MCF 10A (cell line): Measurements from ENCODE around the gene ZNF236. TPM values are rescaled to one million over a fixed set of nuclear protein-coding genes. Genes with fewer than 3 reads are reported as not detected.
"Not testable (repeated sequence)": the region's sequence is repeated elsewhere in the genome, so short reads cannot be mapped to it uniquely, and the experiment has no call there.

ENCODE experiments used
- Bru-seq: library from RNA; stranded (reverse); fragments of 400-500 nt; gene quantifications from one replicate; lab custom pipeline; 2021; lab: Mats Ljungman, UMichigan
- BruChase-seq, 2 experiments: library from RNA; stranded (reverse); fragments of 400-500 nt; gene quantifications; one replicate each; lab custom pipeline; 2021; lab: Mats Ljungman, UMichigan
- BruUV-seq: library from RNA; stranded (reverse); fragments of 400-500 nt; replicated peaks from 2 replicates; lab custom pipeline; 2021; lab: Mats Ljungman, UMichigan
- CTCF ChIA-PET: fragments of 300-600 bp; sonication (Branson Sonifier 250); formaldehyde crosslinking; extraction: SDS; loops from one replicate; lab custom pipeline; 2021; ENCODE audit warnings: antibody characterized with exemption, inconsistent platforms; lab: Yijun Ruan, JAX
- POLR2A ChIA-PET: fragments of 300-600, 350-650 bp; sonication (Branson Sonifier 250); formaldehyde crosslinking; extraction: SDS; loops from one replicate; lab custom pipeline; 2020; ENCODE audit warnings: antibody characterized with exemption, inconsistent platforms; lab: Yijun Ruan, JAX
- DNase-seq: peaks from one replicate; pipeline ENCODE4 v3.0.0-alpha.2; 2018; ENCODE audit not compliant: unreplicated experiment
- H3K27ac Mint-ChIP-seq: one replicate; pipeline ENCODE4 v1.8.0; 2022; ENCODE audit warnings: mild to moderate bottlenecking, low read depth, mixed read lengths; ENCODE audit not compliant: unreplicated experiment
- H3K27me3 Mint-ChIP-seq: one replicate; pipeline ENCODE4 v1.8.0; 2022; ENCODE audit warnings: mixed read lengths; ENCODE audit not compliant: insufficient read depth, unreplicated experiment
- H3K36me3 Mint-ChIP-seq: one replicate; pipeline ENCODE4 v1.8.0; 2022; ENCODE audit warnings: mild to moderate bottlenecking, moderate library complexity, mixed read lengths; ENCODE audit not compliant: insufficient read depth, unreplicated experiment
- H3K4me1 Mint-ChIP-seq: one replicate; pipeline ENCODE4 v1.8.0; 2022; ENCODE audit warnings: mixed read lengths; ENCODE audit not compliant: insufficient read depth, unreplicated experiment
- H3K4me3 Mint-ChIP-seq: one replicate; pipeline ENCODE4 v1.8.0; 2022; ENCODE audit warnings: mild to moderate bottlenecking, moderate library complexity, mixed read lengths; ENCODE audit not compliant: unreplicated experiment
- H3K9me3 Mint-ChIP-seq: one replicate; pipeline ENCODE4 v1.8.0; 2022; ENCODE audit warnings: mixed read lengths; ENCODE audit not compliant: unreplicated experiment
- CTCF ChIP-seq: fragments of 200-600 bp; IDR thresholded peaks from one replicate; pipeline ENCODE4 v1.8.0; 2022; ENCODE audit warnings: antibody characterized with exemption, mild to moderate bottlenecking; ENCODE audit not compliant: unreplicated experiment
- intact Hi-C: fragments of 100-400 bp; cut with micrococcal nuclease; formaldehyde crosslinking; loops from 2 replicates; pipeline ENCODE4 v1.14.1; 2022
- long read RNA-seq: library from polyadenylated mRNA; stranded (forward); transcript quantifications from one replicate; pipeline ENCODE4 v2.0.0, GENCODE V29; 2022
- total RNA-seq: library from RNA; stranded (reverse); gene quantifications from 2 replicates; pipeline ENCODE4 v1.2.3, GENCODE V29; 2022

Gene ZNF236
- total RNA-seq: 15.3 and 16.1 TPM in 2 replicates
- percentile 69 among the genes with signal in this experiment for Bru-seq, nascent RNA
- BruChase-seq, experiment 1, labeled RNA remaining after a 6-hour chase: percentile 67 among the genes with signal in this experiment
- BruChase-seq, experiment 2, labeled RNA remaining after a 2-hour chase: percentile 65 among the genes with signal in this experiment
- long read RNA-seq, full-length matches to known transcripts: 1 of 4 reads
- long read RNA-seq, partial matches to known transcripts: 0 of 4 reads
- long read RNA-seq, other reads (novel, unspliced or antisense): 3 of 4 reads

GRCh38 chr18:76822506-76823160, at the start of gene ZNF236:
ZNF236 (plus strand) TSS chr18:76822557; CDS start chr18:76822608, 51 bp downstream.
- H3K9me3 Mint-ChIP-seq: no peaks in the 10 kb centered on the region
- no TSS peak for BruUV-seq
- peak within 1 kb of the TSS; percentile 57 for H3K27ac Mint-ChIP-seq
- POLR2A ChIA-PET: interaction anchor here (0.7 to 5.9 kb wide), 8 partner anchors 10 to 307 kb away, joined by 3 to 65 read pairs (median 4); no protein-coding TSS in a partner anchor
- CTCF ChIA-PET: interaction anchor here (0.6 kb wide), 1 partner anchor 21 kb away, joined by 3 read pairs; no protein-coding TSS in a partner anchor
- intact Hi-C loops: no loop called here
- no peaks in the 10 kb centered on the region for H3K27me3 Mint-ChIP-seq
- H3K36me3 Mint-ChIP-seq: peaks cover 18% of the 10 kb centered on the region
- peaks cover 17% of the 10 kb centered on the region for H3K4me1 Mint-ChIP-seq
- no peak for TF ChIP-seq CTCF
- DNase-seq: peak; percentile 66
- peak within 1 kb of the TSS; percentile 71 for H3K4me3 Mint-ChIP-seq

GRCh38 chr18:76772665-76773064, 49.7 kb upstream of the ZNF236 start:
- no peak overlapping the region for H3K27ac Mint-ChIP-seq
- CTCF ChIA-PET: no interaction called here

GRCh38 chr18:76777036-76777435, 45.3 kb upstream of the ZNF236 start:
- DNase-seq, H3K9me3 Mint-ChIP-seq, CTCF ChIA-PET, H3K36me3 Mint-ChIP-seq, H3K4me3 Mint-ChIP-seq, H3K27me3 Mint-ChIP-seq, intact Hi-C loops, BruUV-seq, H3K27ac Mint-ChIP-seq, POLR2A ChIA-PET, H3K4me1 Mint-ChIP-seq: not testable (repeated sequence)

More at GRCh38 chr18:76772665-76773064, 49.7 kb upstream of the ZNF236 start:
- H3K36me3 Mint-ChIP-seq: no peaks in the 10 kb centered on the region
- no peaks in the 10 kb centered on the region for H3K4me1 Mint-ChIP-seq
- POLR2A ChIA-PET: no interaction called here
- H3K9me3 Mint-ChIP-seq: peaks cover 15% of the 10 kb centered on the region
- H3K4me3 Mint-ChIP-seq: no peak overlapping the region
- BruUV-seq: no TSS peak
- H3K27me3 Mint-ChIP-seq: peaks cover 10% of the 10 kb centered on the region
- TF ChIP-seq CTCF: no peak
- intact Hi-C loops: no loop called here
- DNase-seq: no peak

GRCh38 chr18:76783786-76784484, 38.4 kb upstream of the ZNF236 start:
- no peak overlapping the region for H3K27ac Mint-ChIP-seq
- CTCF ChIA-PET: interaction anchor here (0.5 to 3.6 kb wide), 2 partner anchors 18 to 97 kb away, joined by 3 to 23 read pairs; no protein-coding TSS in a partner anchor
- H3K27me3 Mint-ChIP-seq: peaks cover 12% of the 10 kb centered on the region
- no peaks in the 10 kb centered on the region for H3K4me1 Mint-ChIP-seq
- BruUV-seq: no TSS peak
- no peaks in the 10 kb centered on the region for H3K36me3 Mint-ChIP-seq
- no peak for DNase-seq
- intact Hi-C loops: no loop called here
- POLR2A ChIA-PET: interaction anchor here (0.6 kb wide), 1 partner anchor 266 kb away, joined by 3 read pairs; no protein-coding TSS in a partner anchor
- no peaks in the 10 kb centered on the region for H3K9me3 Mint-ChIP-seq
- no peak overlapping the region for H3K4me3 Mint-ChIP-seq
- TF ChIP-seq CTCF: no peak
